Left renal cortex interstitium (tissue), 4 donors: ENCODE data around the gene GOLGA1. TPM values are rescaled to one million over a fixed set of nuclear protein-coding genes. Genes with fewer than 3 reads are reported as not detected.
"Not testable (repeated sequence)": the region's sequence is repeated elsewhere in the genome, so short reads cannot be mapped to it uniquely, and the experiment has no call there.

Source experiments
- DNase-seq, 4 donors: peaks; one replicate each; pipeline ENCODE4 v3.0.0-alpha.2; 2013; ENCODE audit warnings: low read depth in 4 of 4, low spot score in 2 of 4, missing footprints in 1 of 4
- polyA plus RNA-seq, 4 donors: library from polyadenylated mRNA; unstranded; fragments of 120-200 nt; gene quantifications; one replicate each; pipeline ENCODE4 v1.2.1, GENCODE V29; 2013; ENCODE audit not compliant: insufficient read length in 4 of 4

Gene GOLGA1
- polyA plus RNA-seq, 4 donors: 14.3 to 17.8 (median 16.5) TPM

DNA sequence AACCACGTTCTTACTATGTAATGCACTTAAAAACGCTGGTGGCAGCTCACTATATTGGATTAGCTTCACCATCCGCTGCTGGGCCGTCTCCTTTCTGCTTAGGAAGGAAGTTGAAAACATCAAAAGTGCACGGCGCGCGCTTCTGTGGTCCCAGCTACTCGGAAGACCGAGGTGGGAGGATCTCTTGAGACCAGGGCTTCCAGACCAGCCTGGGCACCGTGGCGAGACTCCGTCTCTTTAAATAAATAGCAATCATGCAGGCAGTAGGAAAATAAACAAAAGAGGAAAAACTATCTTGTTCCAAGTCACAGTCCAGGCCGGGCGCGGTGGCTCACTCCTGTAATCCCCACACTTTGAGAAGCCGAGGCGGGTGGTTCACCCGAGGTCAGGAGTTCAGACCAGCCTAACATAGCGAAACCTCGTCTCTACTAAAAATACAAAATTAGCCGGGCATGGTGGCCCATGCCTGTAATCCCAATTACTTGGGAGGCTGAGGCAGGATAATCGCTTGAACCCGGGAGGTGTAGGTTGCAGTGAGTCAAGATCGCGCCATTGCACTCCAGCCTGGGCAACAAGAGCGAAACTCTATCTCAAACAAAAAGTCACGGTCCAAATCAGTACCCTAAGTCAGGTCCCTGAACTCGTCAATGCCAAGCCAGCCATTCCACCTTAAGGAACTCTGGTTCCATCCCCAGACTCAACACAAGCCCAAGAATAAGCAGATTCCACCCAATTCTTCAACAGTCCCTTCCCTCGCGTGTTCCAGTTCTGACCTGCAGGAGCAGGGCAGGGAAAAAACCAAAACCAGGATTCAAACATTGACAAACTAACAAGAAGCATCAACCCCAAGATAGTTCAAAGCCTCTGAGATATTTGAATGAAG lies 1.0 kb upstream of the GOLGA1 start:
- peak; percentile 36 to 75 (median 52) for DNase-seq

DNA sequence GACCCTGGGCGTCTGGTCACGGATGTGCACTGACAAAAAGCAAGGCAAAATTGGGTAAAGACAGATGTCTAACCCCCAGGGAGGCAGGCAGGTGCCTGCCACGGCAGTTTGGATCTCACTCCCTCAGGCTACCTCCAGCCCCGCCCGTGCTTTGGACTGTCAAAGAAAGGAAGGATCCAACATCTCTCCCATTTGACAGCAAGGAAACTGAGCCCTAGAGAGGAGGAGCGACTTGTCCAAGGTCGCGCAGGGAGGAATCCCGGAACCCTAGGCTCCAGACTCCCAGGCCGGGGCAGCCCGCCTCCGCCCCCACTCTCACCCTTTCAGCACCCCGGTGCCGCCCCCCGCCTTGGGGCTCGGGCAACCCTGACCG lies 376 bp downstream of the GOLGA1 start:
- peak in 2 of 4 donors; percentile 6 to 41 for DNase-seq

GRCh38 chr9:124939944-124940343 lies 939 bp downstream of the GOLGA1 start:
- DNase-seq: no peak

DNA sequence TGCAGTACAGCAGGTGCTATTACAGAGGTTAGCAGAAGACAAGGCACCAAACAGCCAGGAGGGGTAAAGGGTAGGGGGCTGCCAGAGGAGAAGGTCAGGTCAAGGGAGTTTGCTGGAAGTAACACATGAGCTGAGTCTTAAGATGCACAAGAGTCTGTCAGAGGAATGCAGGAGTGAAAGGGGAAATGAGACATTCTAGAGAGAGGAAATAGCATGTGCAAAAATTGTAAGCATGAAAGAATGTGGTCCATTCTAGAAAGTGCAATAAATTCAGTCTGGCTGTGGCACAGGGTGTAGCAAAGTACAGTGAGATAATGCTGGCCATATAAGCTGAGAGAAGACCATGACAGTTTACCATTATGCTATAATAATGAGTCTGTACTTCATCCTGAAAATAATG lies 6.6 kb downstream of the GOLGA1 start:
- DNase-seq: no peak

DNA sequence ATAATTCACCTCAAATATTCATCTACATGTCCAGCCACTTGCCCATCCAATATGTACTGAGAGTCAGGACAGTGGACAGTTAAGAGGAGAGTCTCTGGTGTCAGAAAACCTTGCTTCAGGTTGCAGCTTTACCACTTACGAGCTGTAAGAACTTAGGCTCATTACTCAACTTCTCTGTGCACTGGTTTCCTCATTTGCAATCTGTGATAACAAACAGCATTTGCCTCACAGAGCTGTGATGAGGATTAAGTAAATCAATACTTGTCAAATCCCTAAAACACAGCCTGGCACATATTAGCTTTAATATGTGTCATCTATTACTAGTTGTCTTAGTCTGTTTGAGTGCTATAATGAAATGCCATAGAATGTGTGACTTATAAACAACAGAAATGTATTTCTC lies 8.6 kb downstream of the GOLGA1 start:
- DNase-seq: no peak

GRCh38 chr9:124929464-124929863 lies 11.4 kb downstream of the GOLGA1 start:
- DNase-seq: no peak

GRCh38 chr9:124928116-124928515 lies 12.8 kb downstream of the GOLGA1 start:
- no peak for DNase-seq

GRCh38 chr9:124920394-124920793 lies 20.5 kb downstream of the GOLGA1 start:
- DNase-seq: not testable (repeated sequence)

GRCh38 chr9:124914753-124915405 lies 26.0 kb downstream of the GOLGA1 start:
- no peak for DNase-seq

DNA sequence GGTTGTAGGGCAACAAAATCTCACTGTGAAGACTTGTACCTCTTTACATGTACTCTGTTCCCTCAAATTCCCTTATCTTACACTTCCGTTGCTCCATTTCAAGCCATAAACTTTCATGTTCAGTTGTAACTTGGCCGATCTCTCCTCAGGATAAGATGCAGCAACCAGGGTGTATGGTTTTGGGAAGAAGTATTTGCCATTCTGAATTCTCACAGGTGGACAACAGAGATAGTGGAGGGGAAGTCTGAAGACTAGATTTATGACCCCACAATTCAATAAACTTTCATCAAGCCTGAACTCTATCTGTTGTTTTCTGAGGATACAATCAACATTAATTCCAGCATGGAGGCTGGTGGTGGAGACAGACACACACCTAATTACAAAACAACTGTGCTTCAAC lies 27.5 kb downstream of the GOLGA1 start:
- no peak for DNase-seq

DNA sequence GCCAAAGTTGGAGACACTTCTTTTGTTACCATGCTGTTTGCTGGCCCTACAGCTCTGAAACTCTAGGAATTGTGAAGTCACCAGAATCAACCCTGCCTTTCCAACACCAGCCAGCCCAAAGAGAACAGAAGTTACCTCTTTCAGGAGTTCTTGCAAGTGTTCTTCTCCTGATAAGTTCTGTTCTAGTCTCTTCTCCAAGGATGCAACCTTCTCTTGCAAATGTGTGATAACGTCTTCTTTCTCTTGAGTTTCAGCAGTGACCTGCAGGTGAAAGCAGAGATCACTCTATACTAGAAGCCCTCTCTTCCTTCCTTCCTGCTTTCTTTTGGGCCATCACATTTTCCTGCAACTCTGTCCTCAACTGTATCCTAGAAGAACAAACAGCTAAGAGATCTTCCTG lies 29.1 kb downstream of the GOLGA1 start:
- no peak for DNase-seq

- DNase-seq: no peak
These were observed 32.8 kb downstream of the GOLGA1 start for GRCh38 chr9:124908098-124908497.

- no peak for DNase-seq
These were observed 33.9 kb downstream of the GOLGA1 start for GRCh38 chr9:124906966-124907365.

- no peak for DNase-seq
These were observed 41.0 kb downstream of the GOLGA1 start for GRCh38 chr9:124899845-124900244.

DNA sequence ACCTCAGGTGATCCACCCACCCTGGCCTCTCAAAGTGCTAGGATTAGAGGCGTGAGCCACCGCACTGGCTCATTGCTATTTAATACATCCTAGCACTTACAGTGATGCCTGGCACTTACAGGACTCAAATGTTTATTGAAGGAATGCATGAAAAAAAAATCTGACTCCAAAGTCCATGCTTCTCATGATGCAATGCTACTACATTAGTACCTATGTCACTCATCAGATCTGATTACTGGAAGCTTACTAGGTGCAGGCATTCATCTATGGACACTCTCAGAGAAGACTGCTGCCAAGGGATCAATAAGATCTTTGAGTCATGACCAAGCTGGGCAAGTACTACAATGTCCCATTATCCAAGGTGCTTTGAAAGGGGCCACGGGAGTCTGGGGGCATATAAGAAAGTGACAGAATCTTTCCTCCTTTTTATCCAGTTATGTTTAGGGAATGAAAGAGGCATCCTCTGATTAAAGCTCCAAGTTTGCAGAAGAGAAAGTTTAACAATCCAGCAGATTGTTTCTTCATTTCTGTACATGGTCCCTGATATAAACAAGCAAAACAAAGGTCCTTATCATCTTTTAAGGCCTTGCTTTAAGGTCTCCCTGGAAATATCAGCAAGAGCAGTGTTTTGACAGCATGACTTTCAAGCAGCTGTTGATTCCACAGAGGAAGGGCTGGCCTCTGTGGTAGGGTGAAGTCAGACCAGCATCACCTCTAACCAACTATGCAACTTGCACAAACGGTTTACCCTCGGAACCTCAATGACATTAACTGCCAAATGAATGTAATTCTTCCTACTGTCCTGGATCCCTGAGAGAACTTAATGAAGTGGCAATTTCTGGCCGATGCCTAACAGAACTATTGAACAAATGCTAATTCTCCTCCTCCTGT lies 43.1 kb downstream of the GOLGA1 start:
- no peak for DNase-seq

GRCh38 chr9:124894741-124895170 lies 46.1 kb downstream of the GOLGA1 start:
- DNase-seq: no peak

DNA sequence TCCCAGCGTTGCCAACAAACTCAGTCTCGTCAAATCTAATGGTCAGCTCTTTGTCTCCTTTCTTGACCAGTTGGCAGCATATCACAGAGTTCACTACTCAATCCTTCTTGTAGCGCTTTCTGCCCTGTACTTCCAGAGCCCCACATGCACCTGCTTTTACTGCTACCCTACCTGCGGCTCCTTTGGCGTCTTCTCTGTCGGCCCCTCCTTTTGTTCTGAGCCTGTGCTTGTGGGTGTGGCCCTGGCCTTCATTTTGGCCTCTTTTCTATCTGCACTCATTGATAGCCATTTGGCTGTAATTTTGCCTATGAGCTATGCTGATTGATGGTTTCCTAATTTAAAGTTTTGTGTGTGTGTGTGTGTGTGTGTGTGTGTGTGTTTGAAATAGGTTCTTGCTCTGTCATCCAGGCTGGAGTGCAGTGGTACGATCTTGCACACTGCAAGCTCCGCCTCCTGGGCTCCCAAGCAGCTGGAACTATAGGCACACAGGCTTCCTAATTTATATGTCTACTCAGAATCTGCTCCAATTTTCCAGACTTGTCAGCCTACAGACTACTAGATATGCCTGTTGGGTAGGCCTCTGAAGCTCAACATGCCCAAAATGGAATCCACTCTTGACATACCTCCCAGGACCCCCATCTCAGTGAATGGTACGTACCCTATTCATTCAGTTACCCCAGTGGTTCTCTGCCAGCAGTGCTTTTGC lies 46.7 kb downstream of the GOLGA1 start:
- DNase-seq: no peak

GRCh38 chr9:124890179-124890578 lies 50.7 kb downstream of the GOLGA1 start:
- DNase-seq: no peak

GRCh38 chr9:124889006-124889405 lies 51.9 kb downstream of the GOLGA1 start:
- DNase-seq: no peak

- no peak for DNase-seq
These were observed 53.1 kb downstream of the GOLGA1 start for GRCh38 chr9:124887832-124888231.
